ENCODE measurements around the gene PTPRN. TPM values are rescaled to one million over a fixed set of nuclear protein-coding genes. Genes with fewer than 3 reads are reported as not detected.

PTPRN gene
- total and polyA plus RNA-seq, 9 of the 15 experiments (the other 6 are each of a cell fraction or from before 2014, with no cell fraction given): 0.15 to 2.4 (median 0.43) TPM; not detected in 1

DNA sequence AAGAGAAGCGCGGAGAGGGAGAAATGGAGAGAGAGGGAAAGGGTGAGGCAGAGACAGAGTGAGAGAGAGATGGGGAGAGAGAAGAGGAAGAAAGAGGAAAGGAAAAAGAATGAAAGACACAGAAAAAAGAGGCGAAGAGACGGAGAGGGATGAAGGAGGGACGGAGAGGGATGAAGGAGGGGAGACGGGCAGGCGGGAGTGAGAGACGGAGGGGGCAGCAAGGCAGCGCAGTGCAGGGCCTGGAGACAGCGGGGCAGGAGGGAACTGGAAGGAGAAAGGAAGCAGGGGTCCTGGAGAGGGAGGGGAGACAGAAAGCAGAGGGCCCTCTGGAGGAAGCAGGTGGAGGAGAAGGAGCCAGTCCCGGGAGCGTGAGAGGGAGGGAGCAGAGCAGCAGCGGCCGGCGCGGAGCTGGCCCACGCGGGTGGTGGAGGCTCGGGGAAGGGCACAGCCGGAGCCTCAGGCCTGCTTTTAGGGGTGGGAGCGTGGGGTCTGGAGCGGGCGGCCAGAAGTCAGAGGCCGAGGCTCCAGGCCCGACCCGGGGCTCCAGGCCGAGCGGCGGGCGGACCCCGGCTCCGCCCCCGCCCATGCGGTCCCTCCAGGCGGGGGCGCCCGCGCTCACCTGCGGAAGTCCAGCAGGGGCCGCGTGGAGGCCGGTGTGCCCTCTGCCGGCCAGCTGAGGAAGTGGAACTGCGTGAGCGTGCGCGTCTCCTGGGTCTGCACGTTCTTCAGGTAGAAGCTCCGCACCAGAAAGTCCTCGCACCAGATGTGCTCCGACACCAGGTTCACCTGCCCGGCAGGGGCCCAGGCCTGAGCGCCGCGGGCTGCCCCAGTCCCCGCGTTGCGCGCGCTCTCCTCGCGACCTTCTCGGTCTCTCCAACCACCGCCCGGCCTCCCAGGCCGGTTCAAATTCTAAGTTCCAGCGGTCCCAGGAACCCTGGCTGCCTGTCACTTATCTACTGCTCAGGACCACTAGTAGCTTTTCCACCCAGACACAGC lies 14.5 kb downstream of the PTPRN start (continued):
- peak; percentile 49 for TF ChIP-seq TAF1 (IDR thresholded peaks at IDR 0.05; ENCODE audit: control insufficient read depth, extremely low read depth, insufficient read depth, low read length, severe bottlenecking)
- TF ChIP-seq CC2D1A (IDR thresholded peaks at IDR 0.05): no peak
- TF ChIP-seq, protein P1, sequence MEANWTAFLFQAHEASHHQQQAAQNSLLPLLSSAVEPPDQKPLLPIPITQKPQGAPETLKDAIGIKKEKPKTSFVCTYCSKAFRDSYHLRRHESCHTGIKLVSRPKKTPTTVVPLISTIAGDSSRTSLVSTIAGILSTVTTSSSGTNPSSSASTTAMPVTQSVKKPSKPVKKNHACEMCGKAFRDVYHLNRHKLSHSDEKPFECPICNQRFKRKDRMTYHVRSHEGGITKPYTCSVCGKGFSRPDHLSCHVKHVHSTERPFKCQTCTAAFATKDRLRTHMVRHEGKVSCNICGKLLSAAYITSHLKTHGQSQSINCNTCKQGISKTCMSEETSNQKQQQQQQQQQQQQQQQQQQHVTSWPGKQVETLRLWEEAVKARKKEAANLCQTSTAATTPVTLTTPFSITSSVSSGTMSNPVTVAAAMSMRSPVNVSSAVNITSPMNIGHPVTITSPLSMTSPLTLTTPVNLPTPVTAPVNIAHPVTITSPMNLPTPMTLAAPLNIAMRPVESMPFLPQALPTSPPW (CRISPR knock-in tag; IDR thresholded peaks at IDR 0.05): peak; percentile 73
- no peak for TF ChIP-seq ZC3H4 (CRISPR knock-in tag; IDR thresholded peaks at IDR 0.05; ENCODE audit: borderline replicate concordance)
- TF ChIP-seq, protein P2, sequence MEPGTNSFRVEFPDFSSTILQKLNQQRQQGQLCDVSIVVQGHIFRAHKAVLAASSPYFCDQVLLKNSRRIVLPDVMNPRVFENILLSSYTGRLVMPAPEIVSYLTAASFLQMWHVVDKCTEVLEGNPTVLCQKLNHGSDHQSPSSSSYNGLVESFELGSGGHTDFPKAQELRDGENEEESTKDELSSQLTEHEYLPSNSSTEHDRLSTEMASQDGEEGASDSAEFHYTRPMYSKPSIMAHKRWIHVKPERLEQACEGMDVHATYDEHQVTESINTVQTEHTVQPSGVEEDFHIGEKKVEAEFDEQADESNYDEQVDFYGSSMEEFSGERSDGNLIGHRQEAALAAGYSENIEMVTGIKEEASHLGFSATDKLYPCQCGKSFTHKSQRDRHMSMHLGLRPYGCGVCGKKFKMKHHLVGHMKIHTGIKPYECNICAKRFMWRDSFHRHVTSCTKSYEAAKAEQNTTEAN (CRISPR knock-in tag; IDR thresholded peaks at IDR 0.05): no peak
- TF ChIP-seq ZNF431 (CRISPR knock-in tag; IDR thresholded peaks at IDR 0.05): 0 out of 2 replicates have a peak, but pooled peaks have one; percentile 27
- TF ChIP-seq MECOM (CRISPR knock-in tag; IDR thresholded peaks at IDR 0.05): no peak
- TF ChIP-seq FUS (optimal IDR thresholded peaks at IDR 0.05; ENCODE audit: low read depth, low read length): peak; percentile 63
- peak in 2 of 3 experiments; percentile 27 to 29 for TF ChIP-seq YY1 (IDR thresholded peaks at IDR 0.05; ENCODE audit: borderline replicate concordance in 1 of 3, control insufficient read depth in 1 of 3, extremely low read depth in 1 of 3, insufficient read depth in 3 of 3, insufficient read length in 1 of 3, insufficient replicate concordance in 2 of 3, low read depth in 1 of 3, low read length in 2 of 3)
- TF ChIP-seq, protein P3, sequence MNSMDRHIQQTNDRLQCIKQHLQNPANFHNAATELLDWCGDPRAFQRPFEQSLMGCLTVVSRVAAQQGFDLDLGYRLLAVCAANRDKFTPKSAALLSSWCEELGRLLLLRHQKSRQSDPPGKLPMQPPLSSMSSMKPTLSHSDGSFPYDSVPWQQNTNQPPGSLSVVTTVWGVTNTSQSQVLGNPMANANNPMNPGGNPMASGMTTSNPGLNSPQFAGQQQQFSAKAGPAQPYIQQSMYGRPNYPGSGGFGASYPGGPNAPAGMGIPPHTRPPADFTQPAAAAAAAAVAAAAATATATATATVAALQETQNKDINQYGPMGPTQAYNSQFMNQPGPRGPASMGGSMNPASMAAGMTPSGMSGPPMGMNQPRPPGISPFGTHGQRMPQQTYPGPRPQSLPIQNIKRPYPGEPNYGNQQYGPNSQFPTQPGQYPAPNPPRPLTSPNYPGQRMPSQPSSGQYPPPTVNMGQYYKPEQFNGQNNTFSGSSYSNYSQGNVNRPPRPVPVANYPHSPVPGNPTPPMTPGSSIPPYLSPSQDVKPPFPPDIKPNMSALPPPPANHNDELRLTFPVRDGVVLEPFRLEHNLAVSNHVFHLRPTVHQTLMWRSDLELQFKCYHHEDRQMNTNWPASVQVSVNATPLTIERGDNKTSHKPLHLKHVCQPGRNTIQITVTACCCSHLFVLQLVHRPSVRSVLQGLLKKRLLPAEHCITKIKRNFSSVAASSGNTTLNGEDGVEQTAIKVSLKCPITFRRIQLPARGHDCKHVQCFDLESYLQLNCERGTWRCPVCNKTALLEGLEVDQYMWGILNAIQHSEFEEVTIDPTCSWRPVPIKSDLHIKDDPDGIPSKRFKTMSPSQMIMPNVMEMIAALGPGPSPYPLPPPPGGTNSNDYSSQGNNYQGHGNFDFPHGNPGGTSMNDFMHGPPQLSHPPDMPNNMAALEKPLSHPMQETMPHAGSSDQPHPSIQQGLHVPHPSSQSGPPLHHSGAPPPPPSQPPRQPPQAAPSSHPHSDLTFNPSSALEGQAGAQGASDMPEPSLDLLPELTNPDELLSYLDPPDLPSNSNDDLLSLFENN (IDR thresholded peaks at IDR 0.05; ENCODE audit: low read depth in 2 of 2, low read length in 2 of 2): no peak
- TF ChIP-seq TCF3 (CRISPR knock-in tag; IDR thresholded peaks at IDR 0.05): peak; percentile 23; the same call in 1 of the 2 replicates
- peak; percentile 89 for TF ChIP-seq CCNT2 (IDR thresholded peaks at IDR 0.05; ENCODE audit: borderline replicate concordance, extremely low read depth, insufficient read length, low read depth, low read length)
- TF ChIP-seq RBFOX2 (IDR thresholded peaks at IDR 0.05; ENCODE audit: low read depth, low read length): peak; percentile 84
- peak in 1 of 2 experiments; percentile 20; a peak in 1 of 4 replicates for TF ChIP-seq FOXA3 (CRISPR knock-in tag; conservative IDR thresholded peaks at IDR 0.05 in 1 of 2, IDR thresholded peaks at IDR 0.05 in 1 of 2)
- no peak for TF ChIP-seq TOE1 (IDR thresholded peaks at IDR 0.05; ENCODE audit: borderline replicate concordance)
- no peak for TF ChIP-seq TOE1 (CRISPR knock-in tag; IDR thresholded peaks at IDR 0.05; ENCODE audit: borderline replicate concordance, low read depth)
- peak; percentile 62; the same call in 1 of the 2 replicates for TF ChIP-seq KLF16 (IDR thresholded peaks at IDR 0.05)
